Measurements from ENCODE around the gene SH3PXD2B.

SH3PXD2B gene

DNA sequence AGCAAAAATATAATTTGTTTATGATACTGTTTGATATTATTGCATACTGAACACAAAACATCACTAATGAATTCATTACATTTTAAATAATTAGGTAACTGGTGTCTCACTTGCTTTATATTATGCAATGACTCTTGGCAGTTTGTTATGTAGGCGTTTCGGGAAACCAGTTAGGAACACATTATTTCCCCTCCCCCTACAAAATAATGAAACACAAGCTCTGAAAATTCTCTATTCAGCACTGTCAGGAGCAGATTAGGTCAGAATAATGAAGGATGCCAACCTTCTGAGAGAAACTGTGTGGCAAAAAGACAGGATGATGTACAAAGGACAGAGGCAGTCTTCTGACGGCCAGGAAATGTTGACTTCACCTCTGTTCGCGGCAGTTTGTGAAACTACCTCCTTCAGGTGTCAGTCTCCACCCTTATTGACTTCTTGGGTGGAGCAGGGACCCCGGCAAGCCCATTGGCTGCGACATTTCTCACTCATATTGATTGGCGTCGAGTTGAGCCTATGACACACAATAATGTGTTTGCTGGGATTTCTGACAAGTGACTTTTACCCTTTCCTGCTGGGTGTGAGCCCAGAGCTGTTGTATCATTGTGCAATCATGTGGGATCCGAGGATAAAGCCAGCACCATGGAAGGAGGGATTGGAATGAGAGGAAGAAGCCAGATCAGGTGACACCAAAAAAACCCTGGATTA is 33.9 kb downstream of the SH3PXD2B start:
- DNase-seq (ENCODE audit: insufficient read length) (no peak), FAIRE-seq (no peak)
- TF ChIP-seq POLR2AphosphoS5 (IDR thresholded peaks at IDR 0.05; ENCODE audit: low read depth, low read length) (no peak), TAF1 (IDR thresholded peaks at IDR 0.05; ENCODE audit: borderline replicate concordance, low read depth, low read length) (no peak), POLR2A (IDR thresholded peaks at IDR 0.05; ENCODE audit: low read depth, low read length) (no peak)

DNA sequence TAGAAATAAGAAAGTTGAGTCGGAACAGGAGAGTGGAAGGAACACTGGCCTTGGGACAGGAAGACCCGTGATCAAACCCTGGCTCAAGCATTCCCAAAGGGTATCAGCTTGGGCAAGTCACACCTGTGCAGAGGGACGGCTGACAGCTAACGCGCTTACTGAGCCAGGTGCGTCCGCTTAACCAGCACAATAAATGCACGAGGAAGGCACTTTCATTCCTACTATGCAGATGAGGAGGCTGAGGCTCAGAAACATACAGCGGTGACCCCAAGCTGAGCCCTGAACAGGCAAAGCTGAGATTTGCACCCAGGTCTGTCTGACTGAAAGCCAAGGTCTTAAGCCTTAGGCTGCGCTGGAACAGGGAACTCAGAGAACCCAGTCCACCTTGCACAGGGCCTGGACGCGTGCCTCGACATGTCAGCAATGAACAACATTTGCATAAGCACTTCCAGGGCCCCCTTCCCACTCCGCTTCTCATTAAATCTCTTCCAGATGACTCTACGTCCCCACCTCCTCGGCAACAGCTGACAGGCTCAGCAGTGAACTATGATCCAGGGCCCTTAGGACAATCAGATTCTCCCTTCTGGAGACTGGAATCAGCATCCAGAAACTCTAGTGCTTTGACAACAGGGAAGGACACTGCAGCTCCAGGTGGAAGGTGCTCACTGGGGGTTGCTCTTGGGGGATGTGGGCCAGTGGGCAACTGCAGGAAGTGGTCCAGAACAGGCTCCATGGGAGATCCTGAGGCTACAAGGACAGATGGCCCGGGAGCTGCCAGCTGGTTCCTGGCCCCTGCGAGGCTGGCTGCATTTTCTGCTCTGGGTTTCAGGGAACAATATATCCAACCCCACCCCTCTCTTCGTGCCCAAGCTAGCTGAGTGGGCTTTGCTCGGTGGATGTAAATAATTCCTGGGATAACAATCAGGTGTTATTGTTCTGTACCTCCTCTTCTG is 35.2 kb downstream of the SH3PXD2B start:
- no peak for DNase-seq (ENCODE audit: insufficient read length)
- no peak for TF ChIP-seq POLR2A (IDR thresholded peaks at IDR 0.05; ENCODE audit: low read depth, low read length)
- no peak for TF ChIP-seq TAF1 (IDR thresholded peaks at IDR 0.05; ENCODE audit: borderline replicate concordance, low read depth, low read length)
- no peak for TF ChIP-seq POLR2AphosphoS5 (IDR thresholded peaks at IDR 0.05; ENCODE audit: low read depth, low read length)
- no peak for FAIRE-seq

DNA sequence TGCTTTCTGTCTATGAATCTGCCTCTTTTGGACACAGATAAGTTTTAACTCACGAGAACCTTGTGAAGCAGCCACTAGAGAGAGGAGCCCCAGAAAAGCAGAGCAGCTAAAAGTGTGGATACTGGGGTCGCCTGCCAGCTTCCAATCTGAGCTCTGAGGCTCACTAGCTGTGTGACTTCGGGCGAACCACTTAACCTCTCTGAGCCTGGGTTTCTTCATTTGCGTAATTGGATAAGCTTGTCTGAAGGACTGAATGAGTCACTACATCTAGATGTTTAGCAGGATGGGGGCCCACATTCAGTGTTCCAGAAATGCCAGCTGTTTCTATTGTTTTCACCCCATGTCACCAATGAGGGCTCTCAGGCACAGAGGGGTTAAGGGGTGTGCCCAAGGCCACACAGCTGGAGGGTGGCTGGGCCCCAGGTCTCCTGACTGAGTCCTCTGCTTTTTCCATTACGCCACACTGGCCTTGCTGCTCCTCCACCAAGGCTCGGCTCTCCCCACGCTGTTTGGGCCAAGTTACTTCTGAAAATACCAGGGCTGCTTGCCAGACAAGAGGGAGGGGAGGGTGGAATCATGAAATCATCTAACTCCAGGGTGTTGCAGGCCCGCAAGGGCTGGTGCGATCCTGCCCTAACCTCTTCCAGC is 36.2 kb downstream of the SH3PXD2B start:
- FAIRE-seq (no peak), DNase-seq (ENCODE audit: insufficient read length) (no peak)
- TF ChIP-seq TAF1 (IDR thresholded peaks at IDR 0.05; ENCODE audit: borderline replicate concordance, low read depth, low read length) (no peak), POLR2A (IDR thresholded peaks at IDR 0.05; ENCODE audit: low read depth, low read length) (no peak), POLR2AphosphoS5 (IDR thresholded peaks at IDR 0.05; ENCODE audit: low read depth, low read length) (no peak)

DNA sequence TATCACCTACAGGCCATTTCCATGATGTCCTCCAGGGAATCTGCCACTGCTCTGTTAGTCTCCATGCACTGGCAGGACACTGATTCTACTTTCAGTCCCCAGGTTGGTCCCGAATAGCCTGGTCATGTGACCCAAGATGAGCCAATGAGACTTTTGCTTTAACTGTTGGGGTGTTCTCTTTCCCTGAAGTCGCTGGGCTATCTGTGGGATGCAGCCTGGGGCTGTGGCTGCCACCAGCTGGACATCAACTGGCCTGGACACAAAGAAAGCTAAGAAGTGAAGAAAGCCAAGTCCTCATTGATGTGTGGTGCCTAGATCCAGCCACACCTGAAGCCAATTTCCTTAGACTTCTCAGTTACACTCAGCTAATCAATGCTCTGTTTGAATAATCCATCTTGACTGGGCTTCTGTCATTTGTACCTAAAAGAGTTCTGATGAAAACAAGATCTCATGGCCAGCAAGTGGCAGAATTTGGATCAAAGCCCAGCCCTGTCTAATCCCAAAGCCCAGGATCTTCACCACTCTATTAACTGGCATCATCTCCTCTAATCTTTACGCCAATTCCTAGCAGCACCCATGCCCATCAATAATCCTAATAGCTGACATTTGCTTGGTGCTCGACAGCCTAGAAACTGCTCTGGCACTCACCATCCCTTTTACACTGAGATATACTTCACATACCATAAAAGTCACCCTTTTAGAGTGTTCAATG is 37.0 kb downstream of the SH3PXD2B start:
- no peak for TF ChIP-seq POLR2A (IDR thresholded peaks at IDR 0.05; ENCODE audit: low read depth, low read length)
- TF ChIP-seq TAF1 (IDR thresholded peaks at IDR 0.05; ENCODE audit: borderline replicate concordance, low read depth, low read length) = no peak
- no peak for TF ChIP-seq POLR2AphosphoS5 (IDR thresholded peaks at IDR 0.05; ENCODE audit: low read depth, low read length)
- FAIRE-seq (no peak), DNase-seq (ENCODE audit: insufficient read length) (no peak)

DNA sequence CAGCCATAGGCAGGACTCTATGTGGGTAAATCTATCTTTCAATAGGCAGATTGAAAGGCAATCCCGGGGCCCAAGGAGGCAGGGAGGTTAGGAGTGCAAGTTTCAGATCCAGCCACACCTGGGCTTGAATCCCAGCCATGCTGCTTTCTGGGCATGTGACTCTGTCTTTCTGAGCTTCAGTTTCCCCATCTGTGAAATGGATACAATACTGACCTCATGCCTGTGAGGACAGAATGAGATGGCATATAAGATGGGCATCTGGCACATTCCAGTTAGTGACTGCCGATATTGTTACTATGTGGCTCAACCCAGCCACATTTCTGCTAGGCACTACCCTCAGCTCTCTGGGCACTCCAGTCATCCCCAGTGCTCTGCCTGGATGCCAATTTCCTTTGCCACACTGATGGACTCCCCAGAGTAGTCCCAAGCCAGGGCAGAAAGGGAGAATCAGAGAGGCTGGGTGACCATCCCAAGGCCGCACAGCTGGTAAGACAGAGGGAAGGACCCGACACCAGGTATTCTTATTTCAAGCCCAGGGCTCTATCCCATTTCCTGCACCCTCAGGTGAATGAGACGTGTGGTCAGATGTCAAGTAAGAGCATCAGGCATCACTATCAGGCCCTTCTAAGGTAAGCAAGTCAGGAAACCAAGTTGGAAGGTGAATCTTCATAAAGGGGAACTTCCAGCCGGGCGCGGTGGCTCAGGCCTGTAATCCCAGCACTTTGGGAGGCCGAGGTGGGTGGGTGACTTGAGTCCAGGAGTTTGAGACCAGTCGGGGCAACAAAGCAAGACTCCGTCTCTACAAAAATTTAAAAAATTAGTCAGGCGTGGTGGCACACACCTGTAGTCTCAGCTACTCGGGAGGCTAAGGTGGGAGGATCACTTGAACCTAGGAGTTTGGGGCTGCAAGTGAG is 38.7 kb downstream of the SH3PXD2B start:
- TF ChIP-seq TAF1 (IDR thresholded peaks at IDR 0.05; ENCODE audit: borderline replicate concordance, low read depth, low read length) (no peak), POLR2A (IDR thresholded peaks at IDR 0.05; ENCODE audit: low read depth, low read length) (no peak), POLR2AphosphoS5 (IDR thresholded peaks at IDR 0.05; ENCODE audit: low read depth, low read length) (no peak)
- FAIRE-seq (no peak), DNase-seq (ENCODE audit: insufficient read length) (no peak)

DNA sequence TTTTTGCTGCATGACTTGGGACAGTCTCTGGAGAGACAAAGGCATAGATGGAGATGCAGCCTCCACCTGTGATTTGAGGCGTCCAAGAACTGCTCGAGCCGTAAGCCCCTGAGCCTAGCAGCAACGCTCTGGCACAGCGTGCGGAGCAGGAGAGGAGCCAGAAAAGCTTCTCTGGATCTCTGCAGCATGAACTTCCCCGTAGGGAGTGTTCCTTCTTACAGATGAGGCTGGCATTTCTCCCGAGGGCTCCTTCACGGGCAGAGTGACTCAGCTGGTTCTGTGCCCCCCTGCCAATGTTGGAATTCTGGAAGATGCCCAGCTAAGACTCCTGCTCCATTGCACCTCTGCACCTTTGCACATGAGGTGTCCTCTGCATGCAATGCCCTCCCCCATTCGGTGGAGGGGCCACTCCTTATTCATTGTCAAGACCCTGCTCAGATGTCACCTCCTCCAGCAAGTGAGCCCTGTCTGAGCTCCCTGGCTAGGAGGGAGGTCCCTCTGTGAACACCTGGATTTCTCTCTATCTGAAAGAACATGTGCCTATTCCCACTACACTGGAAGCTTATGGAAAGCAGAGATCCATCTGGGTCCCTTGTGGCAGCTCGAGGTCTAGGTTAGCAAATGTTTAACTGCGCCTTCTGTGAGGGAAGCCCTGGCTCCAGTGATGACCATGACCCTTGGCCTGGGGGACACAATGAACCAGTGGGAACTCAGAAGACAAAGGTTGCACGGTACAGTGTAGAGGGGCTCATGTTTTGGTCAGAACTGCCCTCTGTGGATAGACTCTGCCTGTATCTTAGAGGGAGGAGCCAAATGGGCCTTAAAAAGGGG is 39.6 kb downstream of the SH3PXD2B start:
- no peak for FAIRE-seq

DNA sequence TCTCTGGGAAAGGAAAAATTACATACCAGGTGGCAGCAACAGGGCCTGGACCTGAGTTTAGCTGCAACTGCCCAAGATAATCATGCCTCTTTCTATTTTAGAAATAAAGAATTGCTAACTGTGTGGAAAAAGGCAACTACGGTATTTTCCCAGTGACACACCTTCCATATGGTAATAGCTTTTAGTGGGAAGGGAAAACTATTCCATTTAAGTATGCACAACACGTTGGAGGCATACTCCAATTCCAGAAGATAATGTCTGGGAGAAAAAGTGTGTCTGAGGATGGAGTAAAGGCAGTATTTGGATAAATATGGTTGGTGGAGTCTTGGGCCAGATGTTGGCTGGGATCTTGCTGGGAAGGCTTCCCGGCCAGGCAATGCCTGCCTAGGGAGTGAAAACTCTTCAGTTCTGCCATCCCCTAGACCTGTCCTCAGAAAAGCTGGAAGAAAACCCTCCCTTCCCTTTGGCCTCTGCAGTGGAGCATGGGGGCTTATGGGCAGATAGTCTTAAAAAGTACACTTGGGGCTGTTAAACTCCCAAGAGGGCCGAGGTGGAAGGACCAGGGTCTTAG is 40.6 kb downstream of the SH3PXD2B start:
- FAIRE-seq (no peak), DNase-seq (ENCODE audit: insufficient read length) (no peak)
- TF ChIP-seq POLR2AphosphoS5 (IDR thresholded peaks at IDR 0.05; ENCODE audit: low read depth, low read length) = no peak
- TF ChIP-seq POLR2A (IDR thresholded peaks at IDR 0.05; ENCODE audit: low read depth, low read length) = no peak

More for the DNA sequence above, 39.6 kb downstream of the SH3PXD2B start:
- no peak for TF ChIP-seq POLR2A (IDR thresholded peaks at IDR 0.05; ENCODE audit: low read depth, low read length)
- no peak for TF ChIP-seq TAF1 (IDR thresholded peaks at IDR 0.05; ENCODE audit: borderline replicate concordance, low read depth, low read length)
- no peak for TF ChIP-seq POLR2AphosphoS5 (IDR thresholded peaks at IDR 0.05; ENCODE audit: low read depth, low read length)
- no peak for DNase-seq (ENCODE audit: insufficient read length)

DNA sequence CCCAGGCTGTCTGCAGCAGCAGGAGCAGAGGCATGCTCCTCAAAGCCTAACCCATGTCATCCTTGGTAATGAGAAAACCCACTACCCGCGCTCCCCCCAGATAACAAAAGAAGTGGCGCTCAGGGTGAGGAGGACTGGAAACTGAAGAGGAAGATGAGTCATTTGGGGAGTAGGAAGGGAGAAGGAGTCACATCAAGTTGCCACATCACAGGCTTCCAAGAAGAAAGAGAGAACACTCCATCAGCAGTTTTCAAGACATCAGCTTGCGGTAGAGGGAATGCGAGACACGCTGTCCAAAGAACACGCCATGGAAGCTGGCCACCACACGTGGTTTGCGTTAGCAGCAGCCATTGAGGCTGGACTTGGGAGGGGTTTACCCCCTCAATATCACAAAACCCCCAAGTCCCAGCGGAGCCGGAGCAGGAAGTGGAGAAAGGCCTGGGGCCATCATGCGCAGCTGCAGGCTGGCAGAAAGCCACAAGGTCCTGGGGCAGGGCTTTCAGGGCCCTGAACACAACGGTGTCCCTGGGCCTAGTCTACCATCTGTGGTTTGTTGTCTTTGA is 41.5 kb downstream of the SH3PXD2B start:
- FAIRE-seq (no peak), DNase-seq (ENCODE audit: insufficient read length) (no peak)
- TF ChIP-seq POLR2A (IDR thresholded peaks at IDR 0.05; ENCODE audit: low read depth, low read length) (no peak), TAF1 (IDR thresholded peaks at IDR 0.05; ENCODE audit: borderline replicate concordance, low read depth, low read length) (no peak), POLR2AphosphoS5 (IDR thresholded peaks at IDR 0.05; ENCODE audit: low read depth, low read length) (no peak)

DNA sequence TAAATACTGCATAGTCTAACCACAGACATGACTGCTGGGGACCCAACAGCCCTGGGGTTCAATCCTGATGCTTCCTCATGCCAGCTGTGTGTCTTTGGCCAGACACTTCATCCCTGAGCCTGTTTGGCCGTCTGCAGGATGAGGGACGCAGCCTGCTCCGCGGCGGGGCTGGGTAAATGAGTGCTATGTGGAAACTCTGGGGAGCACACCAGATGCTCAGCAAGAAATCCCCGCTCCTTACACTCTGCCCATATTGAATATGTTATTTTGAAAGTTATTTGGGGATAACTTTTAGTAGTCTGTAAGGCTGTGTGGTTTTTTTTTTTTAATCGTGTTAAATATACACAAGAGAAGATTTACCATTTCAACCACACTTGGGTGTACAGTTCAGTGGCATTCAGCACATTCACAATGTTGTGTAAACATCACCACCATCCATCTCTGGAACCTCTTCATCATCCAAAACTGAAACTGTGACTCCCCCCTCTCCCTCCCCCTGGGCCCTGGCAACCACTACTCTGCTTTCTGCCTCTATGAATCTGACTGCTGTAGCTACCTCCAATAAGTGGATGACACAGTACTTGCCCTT is 42.7 kb downstream of the SH3PXD2B start:
- TF ChIP-seq POLR2A (IDR thresholded peaks at IDR 0.05; ENCODE audit: low read depth, low read length) = no peak
- no peak for TF ChIP-seq TAF1 (IDR thresholded peaks at IDR 0.05; ENCODE audit: borderline replicate concordance, low read depth, low read length)
- no peak for TF ChIP-seq POLR2AphosphoS5 (IDR thresholded peaks at IDR 0.05; ENCODE audit: low read depth, low read length)
- FAIRE-seq (no peak), DNase-seq (ENCODE audit: insufficient read length) (no peak)

Data from GM12892 (cell line).